Neuronal stem cell (in vitro differentiated cells): ENCODE data around the gene BTBD9.

ENCODE experiments used
- DNase-seq: peaks from one replicate; pipeline ENCODE4 v3.0.0-alpha.2; 2013; ENCODE audit warnings: low spot score
- H2AFZ ChIP-seq: one replicate; pipeline ENCODE4 v1.6.1; 2013; ENCODE audit warnings: mild to moderate bottlenecking, low read length, inconsistent platforms
- H2AK5ac ChIP-seq: 2 replicates; pipeline ENCODE4 v1.6.1; 2013; ENCODE audit warnings: low read depth, mild to moderate bottlenecking, inconsistent platforms, low read length, moderate library complexity, mixed read lengths
- H2BK120ac ChIP-seq: 2 replicates; pipeline ENCODE4 v1.6.1; 2013; ENCODE audit warnings: low read depth, mild to moderate bottlenecking, inconsistent platforms, low read length, moderate library complexity, mixed read lengths
- H2BK12ac ChIP-seq: one replicate; pipeline ENCODE4 v1.6.1; 2013; ENCODE audit warnings: low read length, inconsistent platforms
- H2BK15ac ChIP-seq: 2 replicates; pipeline ENCODE4 v1.6.1; 2013; ENCODE audit warnings: mild to moderate bottlenecking, low read length, inconsistent platforms, mixed read lengths
- H2BK5ac ChIP-seq: one replicate; pipeline ENCODE4 v1.6.1; 2013; ENCODE audit warnings: inconsistent platforms, mild to moderate bottlenecking, low read length, moderate library complexity
- H3K14ac ChIP-seq: one replicate; pipeline ENCODE4 v1.6.1; 2013; ENCODE audit warnings: low read length, inconsistent platforms
- H3K18ac ChIP-seq: 2 replicates; pipeline ENCODE4 v1.6.1; 2013; ENCODE audit warnings: low read length, inconsistent platforms
- H3K23ac ChIP-seq: 2 replicates; pipeline ENCODE4 v1.6.1; 2013; ENCODE audit warnings: low read depth, mild to moderate bottlenecking, mixed read lengths, low read length, inconsistent platforms; ENCODE audit not compliant: poor library complexity
- H3K27ac ChIP-seq: replicated peaks from 3 replicates; pipeline ENCODE4 v1.5.1; 2013; ENCODE audit warnings: low read length, inconsistent platforms
- H3K27me3 ChIP-seq, 3 experiments: 2 replicates each; pipeline ENCODE4 v1.6.1; 2013; ENCODE audit warnings: low read length in 3 of 3, mild to moderate bottlenecking in 2 of 3, inconsistent platforms in 1 of 3, low read depth in 1 of 3, mixed read lengths in 1 of 3, moderate library complexity in 1 of 3; ENCODE audit not compliant: control insufficient read depth in 3 of 3, insufficient read depth in 3 of 3
- H3K36me3 ChIP-seq, 2 donors: replicated peaks in 1 of 2; 2 replicates each; pipeline ENCODE4 v1.6.1; 2013; ENCODE audit warnings: low read length in 2 of 2; ENCODE audit not compliant: control insufficient read depth in 2 of 2, insufficient read depth in 2 of 2
- H3K4ac ChIP-seq: 2 replicates; pipeline ENCODE4 v1.6.1; 2013; ENCODE audit warnings: inconsistent platforms, mild to moderate bottlenecking, low read length, moderate library complexity
- H3K4me1 ChIP-seq, 2 donors: 1 replicate in 1 of 2; 2 replicates in 1 of 2; pipeline ENCODE4 v1.6.1; 2013; ENCODE audit warnings: low read length in 2 of 2, low read depth in 1 of 2; ENCODE audit not compliant: control insufficient read depth in 2 of 2, insufficient read depth in 1 of 2
- H3K4me2 ChIP-seq: one replicate; pipeline ENCODE4 v1.6.1; 2013; ENCODE audit warnings: mild to moderate bottlenecking, low read length, inconsistent platforms; ENCODE audit not compliant: insufficient read depth, poor library complexity, severe bottlenecking
- H3K4me3 ChIP-seq, 2 donors: 2 replicates each; pipeline ENCODE4 v1.5.1; 2013; ENCODE audit warnings: low read length in 2 of 2, mild to moderate bottlenecking in 2 of 2, inconsistent platforms in 1 of 2, moderate library complexity in 1 of 2
- H3K79me1 ChIP-seq: one replicate; pipeline ENCODE4 v1.6.1; 2013; ENCODE audit warnings: low read depth, mild to moderate bottlenecking, inconsistent platforms, low read length, moderate library complexity
- H3K9ac ChIP-seq: one replicate; pipeline ENCODE4 v1.6.1; 2013; ENCODE audit warnings: mild to moderate bottlenecking, low read depth, low read length, inconsistent platforms; ENCODE audit not compliant: poor library complexity
- H3K9me3 ChIP-seq, 2 donors: replicated peaks in 1 of 2; 2 replicates each; pipeline versions ENCODE3 to v1.6.1; 2013; ENCODE audit warnings: low read length in 2 of 2, mild to moderate bottlenecking in 2 of 2, inconsistent platforms in 1 of 2, low read depth in 1 of 2, mixed read lengths in 1 of 2, moderate library complexity in 1 of 2; ENCODE audit not compliant: control insufficient read depth in 2 of 2, insufficient read depth in 1 of 2
- H4K8ac ChIP-seq: one replicate; pipeline ENCODE4 v1.6.1; 2013; ENCODE audit warnings: low read depth, mild to moderate bottlenecking, inconsistent platforms, low read length, moderate library complexity
- H4K91ac ChIP-seq: one replicate; pipeline ENCODE4 v1.6.1; 2013; ENCODE audit warnings: low read length, low read depth, mild to moderate bottlenecking, inconsistent platforms; ENCODE audit not compliant: poor library complexity
- WGBS, 2 donors: extraction: QIAGEN DNeasy Blood & Tissue Kit; methylation state at CpG; one replicate each; pipeline ENCODE4 v1.1.7; 2013; ENCODE audit warnings: missing lambda C conversion rate in 2 of 2, mixed read lengths in 1 of 2; ENCODE audit not compliant: insufficient read length in 2 of 2, insufficient replicate concordance in 1 of 2; ENCODE audit errors: extremely low coverage in 2 of 2; 5-methylcytosine and 5-hydroxymethylcytosine counted together

Gene BTBD9

DNA sequence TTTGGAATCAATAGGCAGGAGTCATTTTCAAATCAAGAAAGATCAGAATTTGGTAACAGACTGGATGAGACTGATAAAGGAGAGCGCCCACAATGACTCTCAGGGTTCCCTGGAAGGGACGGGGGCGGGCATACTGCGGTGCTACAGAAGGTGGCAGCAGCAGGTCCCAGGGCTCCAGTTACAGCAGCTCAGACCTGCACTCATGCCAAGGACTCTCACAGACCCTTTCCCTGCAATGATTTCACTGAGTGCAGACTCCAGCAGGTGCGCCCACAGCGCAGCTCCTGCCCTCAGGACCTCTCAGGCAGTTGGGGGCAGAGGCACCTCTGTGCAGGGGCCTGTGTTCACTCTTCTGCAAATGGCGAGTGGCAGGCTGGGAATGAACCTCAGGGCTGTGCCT lies 460.4 kb downstream of the BTBD9 start:
- H4K91ac ChIP-seq: no peak overlapping the region
- no peak overlapping the region for H3K18ac ChIP-seq
- no peak overlapping the region for H3K4ac ChIP-seq
- no peak overlapping the region for H3K14ac ChIP-seq
- H2BK15ac ChIP-seq: no peak overlapping the region
- H3K23ac ChIP-seq: no peak overlapping the region
- H2BK5ac ChIP-seq: no peak overlapping the region
- no peak for DNase-seq
- H3K9me3 ChIP-seq: no peaks in the 10 kb centered on the region
- H2AK5ac ChIP-seq: no peak overlapping the region
- no peak overlapping the region for H3K27ac ChIP-seq
- H4K8ac ChIP-seq: no peak overlapping the region
- no peak overlapping the region for H2AFZ ChIP-seq
- no peaks in the 10 kb centered on the region for H3K36me3 ChIP-seq
- H3K4me3 ChIP-seq: no peak overlapping the region
- no peak overlapping the region for H3K4me2 ChIP-seq
- no CpG with 5 or more reads among the region's 7 CpGs for WGBS, 2 donors
- peaks cover 4 to 17% of the 10 kb centered on the region in 2 donors for H3K4me1 ChIP-seq
- H3K79me1 ChIP-seq: no peaks in the 10 kb centered on the region
- H3K9ac ChIP-seq: no peak overlapping the region
- H3K27me3 ChIP-seq: no peaks in the 10 kb centered on the region
- H2BK120ac ChIP-seq: no peak overlapping the region
- H2BK12ac ChIP-seq: no peak overlapping the region

DNA sequence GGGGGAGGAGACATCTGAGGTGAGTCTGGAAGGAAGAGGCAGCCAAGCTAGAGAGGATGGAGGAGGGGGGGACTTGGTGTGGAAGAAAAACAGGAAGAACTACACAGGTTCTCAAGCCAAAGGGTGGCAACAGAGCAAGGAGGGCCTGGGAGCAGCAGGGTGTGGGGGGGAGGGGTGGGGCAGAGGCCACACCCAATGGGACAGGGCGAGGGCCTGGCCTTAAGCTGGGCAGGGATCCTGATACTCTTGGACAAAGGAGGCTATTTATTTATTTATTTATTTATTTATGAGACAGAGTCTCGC lies 461.2 kb downstream of the BTBD9 start:
- H3K4ac ChIP-seq: no peak overlapping the region
- no peak overlapping the region for H2AK5ac ChIP-seq
- H2BK15ac ChIP-seq: no peak overlapping the region
- no CpG with 5 or more reads among the region's 2 CpGs for WGBS, 2 donors
- no peaks in the 10 kb centered on the region for H3K27me3 ChIP-seq
- H3K79me1 ChIP-seq: no peaks in the 10 kb centered on the region
- no peak overlapping the region for H3K4me3 ChIP-seq
- H3K9ac ChIP-seq: no peak overlapping the region
- H3K18ac ChIP-seq: no peak overlapping the region
- no peak for DNase-seq
- no peaks in the 10 kb centered on the region for H3K9me3 ChIP-seq
- no peak overlapping the region for H2AFZ ChIP-seq
- no peak overlapping the region for H2BK120ac ChIP-seq
- no peak overlapping the region for H2BK5ac ChIP-seq
- no peak overlapping the region for H3K4me2 ChIP-seq
- peak overlapping the region; percentile 1 for H3K23ac ChIP-seq
- H3K4me1 ChIP-seq: peaks cover 2 to 17% of the 10 kb centered on the region in 2 donors
- no peak overlapping the region for H2BK12ac ChIP-seq
- H4K91ac ChIP-seq: no peak overlapping the region
- no peak overlapping the region for H3K14ac ChIP-seq
- H3K27ac ChIP-seq: no peak overlapping the region
- no peaks in the 10 kb centered on the region for H3K36me3 ChIP-seq
- peak overlapping the region; percentile 24 for H4K8ac ChIP-seq

DNA sequence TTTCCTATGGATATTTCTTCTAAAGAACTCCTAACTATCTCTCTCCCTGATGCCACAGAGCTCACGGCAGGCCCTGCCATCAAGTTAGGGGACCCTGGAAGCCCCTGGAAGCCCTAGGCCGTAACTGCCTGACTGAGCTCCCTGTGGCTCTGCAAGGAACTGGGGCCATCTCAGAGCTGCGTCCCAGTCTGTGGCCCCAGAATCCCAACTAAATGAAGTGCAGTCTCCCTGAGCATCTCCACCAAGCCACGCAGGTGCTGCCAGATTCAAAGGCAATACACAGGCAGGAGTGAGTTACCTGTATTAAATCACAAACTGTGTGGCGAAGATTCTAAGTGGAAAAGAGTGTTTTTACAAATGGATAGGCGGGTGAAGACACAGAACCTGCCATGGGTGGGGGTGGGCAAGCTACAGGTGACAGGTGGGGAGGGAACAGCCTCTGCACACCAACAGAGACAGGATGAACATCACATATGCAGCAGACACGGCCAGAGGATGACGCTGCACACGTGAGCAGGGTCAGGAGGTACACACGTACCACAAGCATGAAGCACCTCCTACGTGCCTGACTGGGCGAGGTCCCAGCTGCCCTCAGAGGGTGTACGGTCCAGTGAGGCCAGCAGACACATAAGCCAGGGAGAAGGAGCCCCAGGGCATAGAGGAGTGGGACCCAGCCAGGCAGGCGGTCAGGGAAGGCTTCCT lies 461.7 kb downstream of the BTBD9 start:
- Histone ChIP-seq H2BK5ac (no peak overlapping the region), H3K4me3 (no peak overlapping the region), H3K79me1 (no peaks in the 10 kb centered on the region), H3K23ac (peak overlapping the region; percentile 1), H2BK120ac (no peak overlapping the region), H3K4me2 (no peak overlapping the region), H3K9me3 (no peaks in the 10 kb centered on the region), H2AFZ (no peak overlapping the region), H2AK5ac (no peak overlapping the region), H3K18ac (peak overlapping the region; percentile 68), H4K91ac (no peak overlapping the region), H3K14ac (no peak overlapping the region), H3K27me3 (no peaks in the 10 kb centered on the region), H3K4ac (no peak overlapping the region), H3K4me1 (peaks cover 2 to 17% of the 10 kb centered on the region in 2 donors), H4K8ac (peak overlapping the region; percentile 24), H3K36me3 (no peaks in the 10 kb centered on the region), H2BK15ac (no peak overlapping the region), H2BK12ac (no peak overlapping the region), H3K9ac (no peak overlapping the region), H3K27ac (no peak overlapping the region)
- no CpG with 5 or more reads among the region's 14 CpGs for WGBS, 2 donors
- no peak for DNase-seq

- Histone ChIP-seq H2AFZ (no peak overlapping the region), H2BK5ac (no peak overlapping the region), H3K9ac (no peak overlapping the region), H2BK15ac (no peak overlapping the region), H2BK12ac (no peak overlapping the region), H3K9me3 (no peaks in the 10 kb centered on the region), H3K79me1 (no peaks in the 10 kb centered on the region), H3K14ac (no peak overlapping the region), H3K18ac (no peak overlapping the region), H4K8ac (no peak overlapping the region), H3K4me3 (no peak overlapping the region), H3K27me3 (no peaks in the 10 kb centered on the region), H4K91ac (no peak overlapping the region), H2AK5ac (no peak overlapping the region), H3K36me3 (no peaks in the 10 kb centered on the region), H3K4ac (no peak overlapping the region), H3K23ac (no peak overlapping the region), H3K4me2 (no peak overlapping the region), H3K27ac (no peak overlapping the region), H2BK120ac (no peak overlapping the region), H3K4me1 (peaks cover 2 to 19% of the 10 kb centered on the region in 2 donors)
- WGBS, 2 donors: no CpG with 5 or more reads among the region's 32 CpGs
- DNase-seq: no peak
These were observed 462.7 kb downstream of the BTBD9 start for GRCh38 chr6:38176797-38177751.
